SK-N-SH treated with all-trans-retinoic acid at 6 μM for 48 hours (cell line): ENCODE results near the gene FNBP1L.

Source experiments
- ATAC-seq: fragments of 200-7000 bp; cut with Tn5 transposase; 3 replicates; pipeline ENCODE4 v1.9.1; 2020; ENCODE audit warnings: mild to moderate bottlenecking, moderate library complexity
- ARNTL ChIP-seq: fragments of 450-650 bp; formaldehyde crosslinking; IDR thresholded peaks from 2 replicates; pipeline ENCODE4 v1.5.0; 2020; ENCODE audit warnings: low read depth, mild to moderate bottlenecking, moderate library complexity, borderline replicate concordance
- BACH2 ChIP-seq: fragments of 250-450 bp; sonication (Bioruptor Pico); IDR thresholded peaks from 2 replicates; pipeline ENCODE4 v1.9.0; 2021; ENCODE audit warnings: mild to moderate bottlenecking, borderline replicate concordance
- CSDC2 ChIP-seq: fragments of 250-450 bp; sonication (Bioruptor Pico); IDR thresholded peaks from 2 replicates; pipeline ENCODE4 v1.5.0; 2020; ENCODE audit warnings: mild to moderate bottlenecking, moderate library complexity
- ESRRG ChIP-seq: fragments of 250-450 bp; sonication (Bioruptor Pico); IDR thresholded peaks from 2 replicates; pipeline ENCODE4 v1.6.1; 2021; ENCODE audit warnings: mild to moderate bottlenecking
- GLIS3 ChIP-seq: fragments of 250-450 bp; sonication (Bioruptor Pico); IDR thresholded peaks from 2 replicates; pipeline ENCODE4 v1.5.0; 2020; ENCODE audit warnings: mild to moderate bottlenecking, moderate library complexity
- ISL1 ChIP-seq: fragments of 250-450 bp; sonication (Bioruptor Pico); IDR thresholded peaks from 2 replicates; pipeline ENCODE4 v2.1.2; 2022; ENCODE audit warnings: mild to moderate bottlenecking, moderate library complexity
- OSR1 ChIP-seq: fragments of 250-450 bp; sonication (Bioruptor Pico); IDR thresholded peaks from 2 replicates; pipeline ENCODE4 v1.8.0; 2022; ENCODE audit warnings: moderate library complexity, mild to moderate bottlenecking, inconsistent platforms
- PPARA ChIP-seq: fragments of 250-450 bp; sonication (Bioruptor Pico); IDR thresholded peaks from 2 replicates; pipeline ENCODE4 v1.5.0; 2020; ENCODE audit warnings: mild to moderate bottlenecking, borderline replicate concordance
- RARB ChIP-seq: fragments of 250-450 bp; sonication (Bioruptor Pico); IDR thresholded peaks from 2 replicates; pipeline ENCODE4 v1.8.0; 2021; ENCODE audit warnings: mild to moderate bottlenecking, moderate library complexity
- SNAI2 ChIP-seq: fragments of 250-450 bp; sonication (Bioruptor Pico); IDR thresholded peaks from 2 replicates; pipeline ENCODE4 v1.5.0; 2020; ENCODE audit warnings: mild to moderate bottlenecking, moderate library complexity
- TCF4 ChIP-seq: fragments of 250-450 bp; sonication (Bioruptor Pico); IDR thresholded peaks from 2 replicates; pipeline ENCODE4 v1.8.0; 2021; ENCODE audit warnings: mild to moderate bottlenecking, moderate library complexity, borderline replicate concordance
- TOX ChIP-seq: fragments of 250-450 bp; sonication (Bioruptor Pico); IDR thresholded peaks from 2 replicates; pipeline ENCODE4 v1.8.0; 2021; ENCODE audit warnings: mild to moderate bottlenecking, moderate library complexity, borderline replicate concordance
- ZC3H10 ChIP-seq: fragments of 250-450 bp; sonication (Bioruptor Pico); IDR thresholded peaks from 2 replicates; pipeline ENCODE4 v1.5.1; 2021; ENCODE audit warnings: mild to moderate bottlenecking, moderate library complexity
- ZFP3 ChIP-seq: fragments of 250-450 bp; sonication (Bioruptor Pico); IDR thresholded peaks from 2 replicates; pipeline ENCODE4 v1.5.0; 2020; ENCODE audit warnings: mild to moderate bottlenecking, moderate library complexity
- ZFP30 ChIP-seq: fragments of 450-650 bp; formaldehyde crosslinking; IDR thresholded peaks from 2 replicates; pipeline ENCODE4 v1.5.0; 2022; ENCODE audit warnings: mild to moderate bottlenecking, moderate library complexity
- ZNF565 ChIP-seq: fragments of 450-650 bp; formaldehyde crosslinking; conservative IDR thresholded peaks from 2 replicates; pipeline ENCODE4 v1.5.0; 2020; ENCODE audit warnings: low read depth, mild to moderate bottlenecking, moderate library complexity
- ZNF70 ChIP-seq: fragments of 450-650 bp; formaldehyde crosslinking; IDR thresholded peaks from 2 replicates; pipeline ENCODE4 v1.5.0; 2020; ENCODE audit warnings: mild to moderate bottlenecking, moderate library complexity
- ZNF8 ChIP-seq: fragments of 450-650 bp; formaldehyde crosslinking; IDR thresholded peaks from 2 replicates; pipeline ENCODE4 v1.5.0; 2020; ENCODE audit warnings: mild to moderate bottlenecking, moderate library complexity
- TF ChIP-seq, protein P1 (sequence below): fragments of 250-450 bp; sonication (Bioruptor Pico); IDR thresholded peaks from 2 replicates; pipeline ENCODE4 v1.5.0; 2020; ENCODE audit warnings: mild to moderate bottlenecking, moderate library complexity
- TF ChIP-seq, protein P2 (sequence below): fragments of 250-450 bp; sonication (Bioruptor Pico); IDR thresholded peaks from 2 replicates; pipeline ENCODE4 v1.5.1; 2021; ENCODE audit warnings: mild to moderate bottlenecking, moderate library complexity
- TF ChIP-seq, protein P3 (sequence below): fragments of 250-450 bp; sonication (Bioruptor Pico); IDR thresholded peaks from 2 replicates; pipeline ENCODE4 v1.8.0; 2021; ENCODE audit warnings: low read depth, mild to moderate bottlenecking, moderate library complexity, borderline replicate concordance
- TF ChIP-seq, protein P4 (sequence below): fragments of 250-450 bp; sonication (Bioruptor Pico); IDR thresholded peaks from 2 replicates; pipeline ENCODE4 v1.8.0; 2020; ENCODE audit warnings: mild to moderate bottlenecking, moderate library complexity, borderline replicate concordance

FNBP1L gene

DNA sequence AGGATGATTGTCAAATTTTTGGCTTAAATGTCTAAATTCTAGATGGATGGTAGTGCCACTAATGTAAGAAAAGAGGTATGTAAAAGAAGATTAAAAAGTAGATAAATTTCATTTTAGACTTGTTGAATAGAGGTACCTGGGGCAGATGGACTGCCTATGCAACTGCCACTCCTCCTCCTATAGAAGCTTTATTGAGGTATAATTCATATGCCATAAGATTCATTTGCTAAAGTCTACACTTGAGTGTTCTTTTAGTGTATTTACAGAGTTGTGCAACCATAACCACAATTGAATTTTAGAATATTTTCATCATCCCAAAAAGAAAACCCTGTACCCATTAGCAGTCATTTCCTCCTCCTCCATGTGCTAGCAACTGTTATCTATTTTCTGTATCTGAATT is 70.6 kb downstream of the FNBP1L start:
- TF ChIP-seq ISL1 (CRISPR knock-in tag) = peak; percentile 39
- no peak for TF ChIP-seq SNAI2
- ATAC-seq = no peak

DNA sequence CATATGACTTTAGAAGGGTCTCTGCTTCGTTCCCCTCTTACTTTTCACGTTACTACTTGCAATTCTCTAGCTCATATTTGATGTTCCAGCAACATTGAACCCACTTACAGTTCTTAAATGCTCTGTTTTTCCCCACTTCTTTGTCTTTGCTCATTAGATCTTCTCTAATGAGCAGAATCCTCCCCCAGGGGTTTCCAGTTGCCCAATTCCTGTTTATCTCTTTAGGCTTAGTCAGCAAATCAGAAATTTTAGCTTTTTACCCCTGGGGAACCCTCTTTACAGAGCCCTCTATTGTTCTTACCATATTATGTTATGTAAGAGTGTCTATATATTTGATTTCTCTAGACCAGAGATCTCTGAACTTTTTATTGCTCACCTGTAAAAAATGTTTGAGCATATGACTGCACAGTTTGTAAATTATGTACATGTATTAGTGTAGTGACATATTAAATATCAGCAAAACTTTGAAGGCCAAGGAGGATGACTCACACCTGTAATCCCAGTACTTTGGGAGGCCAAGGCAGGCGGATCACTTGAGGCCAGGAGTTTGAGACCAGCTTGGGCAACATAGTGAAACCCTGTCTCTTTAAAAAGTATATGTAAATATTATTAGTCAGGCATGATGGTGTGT is 71.4 kb downstream of the FNBP1L start:
- TF ChIP-seq ZC3H10 (CRISPR knock-in tag) = no peak
- no peak for TF ChIP-seq BACH2
- no peak for TF ChIP-seq ZNF565 (CRISPR knock-in tag)
- TF ChIP-seq, all 23 proteins: peak for 0
- ATAC-seq = peak; percentile 39; the same call in 2 of the 3 replicates

DNA sequence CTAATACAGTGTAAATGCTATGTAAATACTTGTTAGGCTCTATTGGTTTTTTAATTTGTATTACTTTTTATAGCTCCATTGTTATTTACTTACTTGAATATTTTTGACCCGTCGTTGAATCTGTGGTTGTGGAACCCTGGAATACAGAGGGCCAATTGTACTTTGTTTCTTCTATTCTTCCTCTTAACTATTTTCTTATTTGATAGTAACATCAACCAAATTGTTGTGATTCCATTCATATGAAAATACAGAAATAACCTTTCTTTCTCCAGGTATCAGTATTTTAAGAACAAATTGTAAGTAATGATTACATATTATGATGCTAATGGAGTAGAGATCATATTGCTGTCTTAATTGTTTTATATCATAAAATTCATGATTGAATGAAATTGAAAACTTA is 73.7 kb downstream of the FNBP1L start:
- ATAC-seq = no peak
- TF ChIP-seq ARNTL (CRISPR knock-in tag) = no peak
- no peak for TF ChIP-seq ZFP30
- no peak for TF ChIP-seq CSDC2
- no peak for TF ChIP-seq TCF4
- TF ChIP-seq RARB (CRISPR knock-in tag) = no peak
- no peak for TF ChIP-seq PPARA
- TF ChIP-seq OSR1 = no peak
- no peak for TF ChIP-seq ZFP3
- TF ChIP-seq GLIS3 (CRISPR knock-in tag) = no peak
- TF ChIP-seq ZNF8 (CRISPR knock-in tag) = no peak
- TF ChIP-seq, protein P1, sequence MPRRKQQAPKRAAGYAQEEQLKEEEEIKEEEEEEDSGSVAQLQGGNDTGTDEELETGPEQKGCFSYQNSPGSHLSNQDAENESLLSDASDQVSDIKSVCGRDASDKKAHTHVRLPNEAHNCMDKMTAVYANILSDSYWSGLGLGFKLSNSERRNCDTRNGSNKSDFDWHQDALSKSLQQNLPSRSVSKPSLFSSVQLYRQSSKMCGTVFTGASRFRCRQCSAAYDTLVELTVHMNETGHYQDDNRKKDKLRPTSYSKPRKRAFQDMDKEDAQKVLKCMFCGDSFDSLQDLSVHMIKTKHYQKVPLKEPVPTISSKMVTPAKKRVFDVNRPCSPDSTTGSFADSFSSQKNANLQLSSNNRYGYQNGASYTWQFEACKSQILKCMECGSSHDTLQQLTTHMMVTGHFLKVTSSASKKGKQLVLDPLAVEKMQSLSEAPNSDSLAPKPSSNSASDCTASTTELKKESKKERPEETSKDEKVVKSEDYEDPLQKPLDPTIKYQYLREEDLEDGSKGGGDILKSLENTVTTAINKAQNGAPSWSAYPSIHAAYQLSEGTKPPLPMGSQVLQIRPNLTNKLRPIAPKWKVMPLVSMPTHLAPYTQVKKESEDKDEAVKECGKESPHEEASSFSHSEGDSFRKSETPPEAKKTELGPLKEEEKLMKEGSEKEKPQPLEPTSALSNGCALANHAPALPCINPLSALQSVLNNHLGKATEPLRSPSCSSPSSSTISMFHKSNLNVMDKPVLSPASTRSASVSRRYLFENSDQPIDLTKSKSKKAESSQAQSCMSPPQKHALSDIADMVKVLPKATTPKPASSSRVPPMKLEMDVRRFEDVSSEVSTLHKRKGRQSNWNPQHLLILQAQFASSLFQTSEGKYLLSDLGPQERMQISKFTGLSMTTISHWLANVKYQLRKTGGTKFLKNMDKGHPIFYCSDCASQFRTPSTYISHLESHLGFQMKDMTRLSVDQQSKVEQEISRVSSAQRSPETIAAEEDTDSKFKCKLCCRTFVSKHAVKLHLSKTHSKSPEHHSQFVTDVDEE (CRISPR knock-in tag) = no peak
- TF ChIP-seq, protein P2, sequence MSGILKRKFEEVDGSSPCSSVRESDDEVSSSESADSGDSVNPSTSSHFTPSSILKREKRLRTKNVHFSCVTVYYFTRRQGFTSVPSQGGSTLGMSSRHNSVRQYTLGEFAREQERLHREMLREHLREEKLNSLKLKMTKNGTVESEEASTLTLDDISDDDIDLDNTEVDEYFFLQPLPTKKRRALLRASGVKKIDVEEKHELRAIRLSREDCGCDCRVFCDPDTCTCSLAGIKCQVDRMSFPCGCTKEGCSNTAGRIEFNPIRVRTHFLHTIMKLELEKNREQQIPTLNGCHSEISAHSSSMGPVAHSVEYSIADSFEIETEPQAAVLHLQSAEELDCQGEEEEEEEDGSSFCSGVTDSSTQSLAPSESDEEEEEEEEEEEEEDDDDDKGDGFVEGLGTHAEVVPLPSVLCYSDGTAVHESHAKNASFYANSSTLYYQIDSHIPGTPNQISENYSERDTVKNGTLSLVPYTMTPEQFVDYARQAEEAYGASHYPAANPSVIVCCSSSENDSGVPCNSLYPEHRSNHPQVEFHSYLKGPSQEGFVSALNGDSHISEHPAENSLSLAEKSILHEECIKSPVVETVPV (CRISPR knock-in tag) = no peak
- no peak for TF ChIP-seq TOX (CRISPR knock-in tag)
- TF ChIP-seq, protein P3, sequence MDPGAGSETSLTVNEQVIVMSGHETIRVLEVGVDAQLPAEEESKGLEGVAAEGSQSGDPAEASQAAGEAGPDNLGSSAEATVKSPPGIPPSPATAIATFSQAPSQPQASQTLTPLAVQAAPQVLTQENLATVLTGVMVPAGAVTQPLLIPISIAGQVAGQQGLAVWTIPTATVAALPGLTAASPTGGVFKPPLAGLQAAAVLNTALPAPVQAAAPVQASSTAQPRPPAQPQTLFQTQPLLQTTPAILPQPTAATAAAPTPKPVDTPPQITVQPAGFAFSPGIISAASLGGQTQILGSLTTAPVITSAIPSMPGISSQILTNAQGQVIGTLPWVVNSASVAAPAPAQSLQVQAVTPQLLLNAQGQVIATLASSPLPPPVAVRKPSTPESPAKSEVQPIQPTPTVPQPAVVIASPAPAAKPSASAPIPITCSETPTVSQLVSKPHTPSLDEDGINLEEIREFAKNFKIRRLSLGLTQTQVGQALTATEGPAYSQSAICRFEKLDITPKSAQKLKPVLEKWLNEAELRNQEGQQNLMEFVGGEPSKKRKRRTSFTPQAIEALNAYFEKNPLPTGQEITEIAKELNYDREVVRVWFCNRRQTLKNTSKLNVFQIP = no peak
- TF ChIP-seq ZNF70 (CRISPR knock-in tag) = no peak
- TF ChIP-seq ZC3H10 (CRISPR knock-in tag) = no peak
- TF ChIP-seq ESRRG (CRISPR knock-in tag) = no peak
- no peak for TF ChIP-seq ISL1 (CRISPR knock-in tag)

DNA sequence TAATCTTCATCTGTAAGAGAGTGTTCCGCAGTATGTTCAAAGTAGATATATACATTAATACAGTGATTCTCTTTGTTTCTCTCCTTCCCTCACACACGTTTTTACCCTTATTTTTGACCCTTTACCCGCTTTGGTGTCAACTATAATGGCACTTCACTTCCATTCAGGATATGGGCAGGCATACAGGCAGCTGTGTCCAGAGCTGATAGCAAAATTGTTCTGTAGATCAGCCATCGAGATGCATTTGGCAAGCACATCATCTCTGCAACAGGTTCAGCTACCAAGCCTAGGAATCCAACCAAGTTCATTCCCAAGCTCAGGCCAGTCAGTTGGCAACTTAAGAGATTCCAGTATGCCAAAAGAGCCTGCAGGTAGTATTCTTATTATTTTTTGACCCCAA is 74.8 kb downstream of the FNBP1L start:
- TF ChIP-seq ZNF70 (CRISPR knock-in tag) = no peak
- TF ChIP-seq, protein P3 = no peak
- TF ChIP-seq, protein P4, sequence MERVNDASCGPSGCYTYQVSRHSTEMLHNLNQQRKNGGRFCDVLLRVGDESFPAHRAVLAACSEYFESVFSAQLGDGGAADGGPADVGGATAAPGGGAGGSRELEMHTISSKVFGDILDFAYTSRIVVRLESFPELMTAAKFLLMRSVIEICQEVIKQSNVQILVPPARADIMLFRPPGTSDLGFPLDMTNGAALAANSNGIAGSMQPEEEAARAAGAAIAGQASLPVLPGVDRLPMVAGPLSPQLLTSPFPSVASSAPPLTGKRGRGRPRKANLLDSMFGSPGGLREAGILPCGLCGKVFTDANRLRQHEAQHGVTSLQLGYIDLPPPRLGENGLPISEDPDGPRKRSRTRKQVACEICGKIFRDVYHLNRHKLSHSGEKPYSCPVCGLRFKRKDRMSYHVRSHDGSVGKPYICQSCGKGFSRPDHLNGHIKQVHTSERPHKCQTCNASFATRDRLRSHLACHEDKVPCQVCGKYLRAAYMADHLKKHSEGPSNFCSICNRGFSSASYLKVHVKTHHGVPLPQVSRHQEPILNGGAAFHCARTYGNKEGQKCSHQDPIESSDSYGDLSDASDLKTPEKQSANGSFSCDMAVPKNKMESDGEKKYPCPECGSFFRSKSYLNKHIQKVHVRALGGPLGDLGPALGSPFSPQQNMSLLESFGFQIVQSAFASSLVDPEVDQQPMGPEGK (CRISPR knock-in tag) = no peak
- no peak for ATAC-seq
